PC-3 (cell line): ENCODE results near the gene TRAPPC3L.

Experiments
- CTCF ChIP-seq: fragments of 300-600 bp; sonication (generic); conservative IDR thresholded peaks from 2 replicates; pipeline ENCODE4 v1.5.1; 2017; ENCODE audit warnings: antibody characterized with exemption, low read depth, mild to moderate bottlenecking, low read length
- EZH2 ChIP-seq: fragments of 300-600 bp; sonication (generic); IDR thresholded peaks from one replicate; pipeline ENCODE4 v1.6.1; 2017; ENCODE audit warnings: antibody characterized with exemption, mild to moderate bottlenecking, low read length; ENCODE audit not compliant: unreplicated experiment

GRCh38 chr6:116515141-116515540 lies 30.3 kb downstream of the TRAPPC3L start:
- TF ChIP-seq CTCF (no peak), EZH2 (no peak)
